Transverse colon (tissue), 4 donors: Measurements from ENCODE around the gene CLCA1. TPM values are rescaled to one million over a fixed set of nuclear protein-coding genes. Genes with fewer than 3 reads are reported as not detected.

Source experiments
- DNase-seq: peaks from one replicate; pipeline ENCODE4 v3.0.0-alpha.2; 2019
- H3K27ac ChIP-seq, 4 donors: fragments of 200-600 bp; sonication (generic); 2 replicates each; pipeline ENCODE4 v1.5.1; 2016 to 2018; ENCODE audit warnings: inconsistent platforms in 4 of 4
- H3K27me3 ChIP-seq: fragments of 200-600 bp; sonication (generic); 2 replicates; pipeline ENCODE4 v1.5.1; 2017; ENCODE audit warnings: inconsistent platforms
- H3K36me3 ChIP-seq, 4 donors: fragments of 200-600 bp; sonication (generic); 2 replicates each; pipeline ENCODE4 v1.5.1; 2017 to 2019; ENCODE audit warnings: inconsistent platforms in 4 of 4
- H3K4me1 ChIP-seq, 4 donors: fragments of 200-600 bp; sonication (generic); 2 replicates each; pipeline ENCODE4 v1.5.1; 2017 to 2020; ENCODE audit warnings: inconsistent platforms in 4 of 4
- H3K4me3 ChIP-seq, 4 donors: fragments of 200-600 bp; sonication (generic); 1 replicate in 1 of 4; 2 replicates in 3 of 4; pipeline versions ENCODE4 v1.5.1 to v1.6.1; 2017 to 2019; ENCODE audit warnings: inconsistent platforms in 4 of 4
- H3K9me3 ChIP-seq, 2 donors: fragments of 200-600 bp; sonication (generic); 2 replicates each; pipeline ENCODE4 v1.5.1; 2017 to 2019; ENCODE audit warnings: inconsistent platforms in 2 of 2
- CTCF ChIP-seq, 5 experiments: fragments of 200-600 bp in 3 of 5; fragments of 450-650 bp in 2 of 5; sonication (generic) in 3 of 5; IDR thresholded peaks; 1 replicate in 2 of 5; 2 replicates in 3 of 5; pipeline ENCODE4 v1.5.1; 2016 to 2017; ENCODE audit warnings: antibody characterized with exemption in 5 of 5, inconsistent platforms in 3 of 5, mild to moderate bottlenecking in 2 of 5, moderate library complexity in 1 of 5
- EP300 ChIP-seq: sonication (generic); formaldehyde crosslinking; IDR thresholded peaks from one replicate; pipeline ENCODE4 v1.6.1; 2017; ENCODE audit warnings: antibody characterized with exemption, low read depth
- POLR2A ChIP-seq: fragments of 450-650 bp; IDR thresholded peaks from one replicate; pipeline ENCODE4 v1.6.1; 2016; ENCODE audit warnings: antibody characterized with exemption, mild to moderate bottlenecking, moderate library complexity
- POLR2AphosphoS5 ChIP-seq, 3 donors: sonication (generic); formaldehyde crosslinking; IDR thresholded peaks; one replicate each; pipeline ENCODE4 v1.6.1; 2016; ENCODE audit warnings: antibody characterized with exemption in 3 of 3
- WGBS, 2 donors: methylation state at CpG; one replicate each; pipeline ENCODE4 v1.1.5; 2018; ENCODE audit warnings: low coverage in 1 of 2; 5-methylcytosine and 5-hydroxymethylcytosine counted together
- in situ Hi-C, 4 donors: fragments of 200-750 bp; cut with MboI; loops; one replicate each; pipeline versions ENCODE4 v1.15.0 to v1.15.1; 2017; ENCODE audit warnings: low sequenced_read_pairs in 3 of 4, low pct_ligation_motif_present in 1 of 4, low pct_unique_long_range_greater_than_20kb in 1 of 4
- intact Hi-C: fragments of 100-400 bp; cut with DNase I; formaldehyde crosslinking; loops from one replicate; pipeline ENCODE4 v1.15.1; 2023; ENCODE audit warnings: low total_unique reads
- total RNA-seq, 4 donors: library from RNA; depleted of rRNA; stranded (reverse); fragments of >200 nt; gene quantifications; one replicate each; pipeline ENCODE4 v1.1.0, GENCODE V29; 2016

CLCA1 gene
- total RNA-seq, 4 donors from 2014 or later: 16.1 to 1,013 (median 168) TPM

DNA sequence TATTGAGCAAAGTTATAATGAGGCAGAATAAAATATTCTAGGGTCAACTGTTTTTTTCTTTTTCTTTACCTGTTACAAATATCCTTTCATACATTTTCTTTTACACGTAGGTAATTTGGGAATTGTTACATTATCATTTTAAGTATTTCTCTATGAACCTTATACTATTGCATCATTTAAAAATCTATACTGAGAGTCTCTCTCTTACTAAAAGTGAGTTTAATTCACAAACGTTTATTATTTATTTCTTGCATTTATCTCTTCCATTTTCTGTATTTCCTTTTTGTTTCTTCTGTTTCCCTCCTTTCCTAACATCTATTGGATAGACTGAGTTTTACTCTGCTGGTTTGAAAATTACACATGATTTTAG lies 52.8 kb downstream of the CLCA1 start:
- TF ChIP-seq POLR2A (no peak), POLR2AphosphoS5 (IDR thresholded peaks at IDR 0.05) (no peak), EP300 (no peak), CTCF (IDR thresholded peaks at IDR 0.05) (no peak)
- no peak overlapping the region for H3K4me3 ChIP-seq
- 57 to 70% methylated on average over 2 of the region's 2 CpGs for whole genome bisulfite sequencing, 2 donors
- H3K36me3 ChIP-seq: no peaks in the 10 kb centered on the region
- in situ Hi-C loops (no loop called here), intact Hi-C loops (loop anchor here (10.0 kb wide), 1 partner anchor 57 kb away; the partner anchor contains the start of gene CLCA1)
- no peak for DNase-seq
- H3K9me3 ChIP-seq: no peaks in the 10 kb centered on the region
- H3K27ac ChIP-seq: peak overlapping the region; percentile 3 to 64 (median 48)
- H3K4me1 ChIP-seq: peaks cover 0 to 31% (median 12%) of the 10 kb centered on the region in 4 donors
- H3K27me3 ChIP-seq: no peaks in the 10 kb centered on the region

GRCh38 chr1:86522240-86522639 lies 53.5 kb downstream of the CLCA1 start:
- no peaks in the 10 kb centered on the region for H3K36me3 ChIP-seq
- in situ Hi-C loops: no loop called here
- H3K4me3 ChIP-seq: no peak overlapping the region
- intact Hi-C loops: loop anchor here (10.0 kb wide), 1 partner anchor 57 kb away; the partner anchor contains the start of gene CLCA1
- H3K4me1 ChIP-seq: peaks cover 0 to 31% (median 12%) of the 10 kb centered on the region in 4 donors
- H3K9me3 ChIP-seq: no peaks in the 10 kb centered on the region
- no peaks in the 10 kb centered on the region for H3K27me3 ChIP-seq
- no peak for DNase-seq
- H3K27ac ChIP-seq: peak overlapping the region in 3 of 4 donors; percentile 43 to 64 (median 52)
- WGBS, 2 donors: 65 to 70% methylated on average over 3 of the region's 3 CpGs
- TF ChIP-seq POLR2A (no peak), POLR2AphosphoS5 (IDR thresholded peaks at IDR 0.05) (no peak), CTCF (IDR thresholded peaks at IDR 0.05) (no peak), EP300 (no peak)

GRCh38 chr1:86523670-86524354 lies 55.1 kb downstream of the CLCA1 start:
- in situ Hi-C loops: no loop called here
- 94% methylated on average over 21 of the region's 32 CpGs; no CpG with 5 or more reads in 1 of the 2 donors for WGBS, 2 donors

DNA sequence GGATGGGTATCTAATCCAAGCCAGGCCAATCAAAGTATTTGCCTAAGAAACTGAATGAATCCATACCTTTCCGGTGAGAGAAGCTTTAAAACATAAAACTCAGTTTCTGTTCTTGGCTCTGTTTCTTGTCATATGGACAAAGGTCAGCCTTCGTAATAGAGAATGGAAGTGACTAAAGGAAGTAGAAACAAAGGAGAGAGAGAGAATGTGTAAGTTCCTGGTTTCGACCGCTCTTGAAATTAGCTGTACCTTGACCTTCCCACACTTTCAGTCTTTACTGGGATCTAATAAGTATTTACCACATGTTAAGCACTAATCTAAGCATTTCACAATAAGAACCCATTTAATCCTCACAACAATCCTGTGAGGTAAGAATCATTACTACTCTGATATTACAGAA lies 58.6 kb downstream of the CLCA1 start:
- intact Hi-C loops (loop anchor here (10.0 kb wide), 1 partner anchor 63 kb away; the partner anchor contains the start of gene CLCA1), in situ Hi-C loops (no loop called here)
- no peak for TF ChIP-seq POLR2AphosphoS5 (IDR thresholded peaks at IDR 0.05)
- no peak for TF ChIP-seq POLR2A
- no peak for TF ChIP-seq EP300
- TF ChIP-seq CTCF (IDR thresholded peaks at IDR 0.05): no peak
- 27 to 31% methylated on average over 4 of the region's 4 CpGs for WGBS, 2 donors
- Histone ChIP-seq H3K4me3 (no peak overlapping the region), H3K4me1 (peaks cover 0 to 8% (median 0%) of the 10 kb centered on the region in 4 donors), H3K27me3 (no peaks in the 10 kb centered on the region), H3K27ac (peak overlapping the region; percentile 53 to 61 (median 57)), H3K9me3 (no peaks in the 10 kb centered on the region), H3K36me3 (no peaks in the 10 kb centered on the region)
- no peak for DNase-seq

More at GRCh38 chr1:86523670-86524354, 55.1 kb downstream of the CLCA1 start:
- Histone ChIP-seq H3K9me3 (no peaks in the 10 kb centered on the region), H3K4me1 (peaks cover 0 to 30% (median 5%) of the 10 kb centered on the region in 4 donors), H3K4me3 (no peak overlapping the region), H3K36me3 (no peaks in the 10 kb centered on the region), H3K27me3 (no peaks in the 10 kb centered on the region), H3K27ac (no peak overlapping the region)
- TF ChIP-seq POLR2A: no peak
- no peak for TF ChIP-seq EP300
- no peak for TF ChIP-seq POLR2AphosphoS5 (IDR thresholded peaks at IDR 0.05)
- no peak for TF ChIP-seq CTCF (IDR thresholded peaks at IDR 0.05)
- no peak for DNase-seq
- intact Hi-C loops: loop anchor here (10.0 kb wide), 1 partner anchor 59 kb away; the partner anchor contains the start of gene CLCA1
